Activated T-cell treated with anti-CD3 and anti-CD28 coated beads for 1 hour (primary cell): ENCODE results near the gene DDX21.
"Not testable (repeated sequence)": the region's sequence is repeated elsewhere in the genome, so short reads cannot be mapped to it uniquely, and the experiment has no call there.

Experiments used
- DNase-seq: peaks from one replicate; pipeline ENCODE4 v3.0.0-alpha.2; 2020; ENCODE audit warnings: low read depth

The DDX21 gene

DNA sequence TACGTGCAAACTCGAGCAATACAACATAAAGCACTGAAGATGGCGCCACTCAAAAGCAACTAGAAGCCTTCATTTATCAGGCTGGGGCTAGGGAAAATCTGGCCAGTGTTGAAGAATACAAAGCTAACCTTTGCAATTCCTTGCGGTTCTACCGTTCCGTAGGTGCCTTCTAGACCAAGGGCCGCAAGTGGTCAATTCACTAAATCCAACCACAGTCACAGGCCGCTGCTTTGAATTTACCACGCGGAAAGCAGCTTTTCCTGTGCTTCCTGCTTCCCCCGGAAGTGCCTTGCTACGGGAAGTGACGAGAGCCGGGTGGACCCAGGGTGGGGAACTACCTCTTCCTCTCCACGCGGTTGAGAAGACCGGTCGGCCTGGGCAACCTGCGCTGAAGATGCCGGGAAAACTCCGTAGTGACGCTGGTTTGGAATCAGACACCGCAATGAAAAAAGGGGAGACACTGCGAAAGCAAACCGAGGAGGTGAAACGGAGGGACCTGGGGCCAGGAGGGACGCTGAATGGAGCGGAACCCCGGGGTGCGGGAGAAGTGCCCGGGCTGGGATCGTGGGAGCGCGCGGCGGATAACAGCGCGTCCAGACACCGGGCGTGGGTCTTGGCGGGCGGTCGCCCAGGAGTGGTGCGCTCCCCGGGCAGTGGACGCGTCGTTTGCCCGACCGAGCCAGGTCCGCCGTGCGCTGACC lies at the start of gene DDX21:
Gene DDX21 (plus strand): TSS at position 339 of the 701 bp plus-strand sequence. CDS start 56 bp downstream, at position 395.
- peak; percentile 78 for DNase-seq

DNA sequence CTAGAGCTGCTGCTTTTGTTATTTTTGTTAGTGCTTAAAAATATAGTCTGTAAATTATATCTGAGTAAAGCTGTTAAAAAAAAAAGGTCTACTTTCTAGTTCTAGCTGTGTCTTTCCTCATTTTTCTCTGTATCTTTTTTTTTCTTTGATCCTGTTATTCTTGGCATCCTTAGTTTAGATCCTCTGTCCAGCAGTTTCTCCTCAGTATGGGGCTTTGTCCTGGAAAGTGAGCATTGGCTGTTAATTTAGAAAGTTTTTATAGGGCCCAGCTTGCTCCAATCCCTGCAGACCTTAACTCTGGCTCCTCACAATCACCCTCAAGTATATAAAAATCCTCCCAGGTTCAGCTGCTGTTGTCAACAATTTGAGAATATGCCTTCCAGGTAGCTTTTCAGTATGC lies 31.4 kb upstream of the DDX21 start:
- no peak for DNase-seq

DNA sequence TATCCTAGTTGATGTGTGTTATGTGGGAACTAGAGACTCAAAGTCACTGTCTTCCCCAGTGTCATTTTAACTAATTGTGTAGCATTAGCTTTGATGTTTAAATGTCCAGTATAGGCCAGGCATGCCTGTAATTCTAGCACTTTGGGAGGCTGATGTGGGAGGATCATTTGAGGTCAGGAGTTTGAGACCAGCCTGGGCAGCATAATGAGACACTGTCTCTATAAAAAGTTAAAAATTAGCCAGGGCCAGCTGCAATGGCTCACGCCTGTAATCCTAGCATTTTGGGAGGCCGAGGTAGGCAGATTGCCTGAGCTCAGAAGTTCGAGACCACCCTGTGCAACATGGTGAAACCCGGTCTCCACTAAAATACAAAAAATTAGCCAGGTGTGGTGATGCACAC lies 30.5 kb upstream of the DDX21 start:
- DNase-seq, result no peak

DNA sequence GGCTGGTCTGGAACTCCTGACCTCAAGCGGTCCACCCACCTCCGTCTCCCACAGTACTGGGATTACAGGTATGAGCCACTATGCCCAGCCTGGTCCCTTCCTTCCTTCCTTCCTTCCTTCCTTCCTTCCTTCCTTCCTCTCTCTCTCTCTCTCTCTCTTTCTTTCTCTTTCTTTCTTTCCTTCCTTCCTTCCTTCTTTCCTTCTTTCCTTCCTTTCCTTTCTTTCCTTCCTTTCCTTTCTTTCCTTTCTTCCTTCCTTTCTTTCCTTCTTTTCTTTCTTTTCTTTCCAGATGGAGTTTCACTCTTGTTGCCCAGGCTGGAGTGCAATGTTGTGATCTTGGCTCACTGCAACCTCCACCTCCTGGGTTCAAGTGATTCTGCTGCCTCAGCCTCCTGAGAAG lies 26.8 kb upstream of the DDX21 start:
- DNase-seq, result not testable (repeated sequence)

DNA sequence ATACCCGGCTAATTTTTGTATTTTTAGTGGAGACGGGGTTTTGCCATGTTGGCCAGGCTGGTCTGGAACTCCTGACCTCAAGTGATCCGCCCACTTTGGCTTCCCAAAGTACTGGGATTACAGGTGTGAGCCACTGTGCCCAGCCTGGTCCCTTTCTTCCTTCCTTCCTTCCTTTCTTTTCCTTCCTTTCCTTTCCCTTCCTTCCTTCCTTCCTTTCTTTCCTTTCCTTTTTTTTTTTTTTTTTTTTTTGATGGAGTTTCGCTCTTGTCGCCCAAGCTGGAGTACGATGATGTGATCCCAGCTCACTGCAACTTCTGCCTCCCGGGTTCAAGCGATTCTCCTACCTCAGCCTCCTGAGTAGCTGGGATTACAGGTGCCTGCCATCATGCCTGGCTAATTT lies 26.1 kb upstream of the DDX21 start:
- DNase-seq, result not testable (repeated sequence)

DNA sequence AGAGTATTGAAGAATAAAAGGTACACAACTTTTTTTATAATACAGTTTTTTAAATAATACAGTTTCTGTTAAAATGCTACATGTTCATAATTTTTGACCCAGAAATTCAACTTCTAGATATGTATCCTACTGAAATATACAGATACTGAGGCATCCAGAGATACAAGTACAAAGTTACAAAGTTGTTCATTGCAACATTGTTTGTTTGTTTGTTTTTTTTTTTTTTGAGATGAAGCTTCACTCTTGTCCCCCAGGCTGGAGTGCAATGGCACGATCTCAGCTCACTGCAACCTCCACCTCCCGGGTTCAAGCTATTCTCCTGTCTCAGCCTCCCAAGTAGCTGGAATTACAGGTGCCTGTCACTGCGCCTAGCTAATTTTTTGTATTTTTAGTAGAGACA lies 23.1 kb upstream of the DDX21 start:
- DNase-seq, result not testable (repeated sequence)

DNA sequence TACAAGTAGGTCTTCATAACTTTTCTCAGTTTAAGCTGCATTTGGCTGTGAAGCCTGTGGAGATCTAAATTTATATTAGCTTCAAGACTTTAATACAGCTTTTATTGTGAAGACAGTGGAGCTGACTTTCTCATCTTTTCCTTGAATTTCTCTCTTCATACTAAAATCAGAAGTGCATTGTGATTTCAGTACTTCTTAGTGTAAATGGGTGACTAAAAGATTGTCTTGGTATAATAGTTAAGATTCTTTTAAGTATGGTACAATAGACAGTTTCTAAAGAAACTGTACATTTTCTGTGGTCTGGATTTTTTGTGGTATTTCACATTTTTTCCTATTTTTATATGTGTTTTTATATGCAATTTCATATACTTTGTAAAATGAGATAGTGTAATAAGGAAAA lies 21.0 kb upstream of the DDX21 start:
- DNase-seq, result no peak

DNA sequence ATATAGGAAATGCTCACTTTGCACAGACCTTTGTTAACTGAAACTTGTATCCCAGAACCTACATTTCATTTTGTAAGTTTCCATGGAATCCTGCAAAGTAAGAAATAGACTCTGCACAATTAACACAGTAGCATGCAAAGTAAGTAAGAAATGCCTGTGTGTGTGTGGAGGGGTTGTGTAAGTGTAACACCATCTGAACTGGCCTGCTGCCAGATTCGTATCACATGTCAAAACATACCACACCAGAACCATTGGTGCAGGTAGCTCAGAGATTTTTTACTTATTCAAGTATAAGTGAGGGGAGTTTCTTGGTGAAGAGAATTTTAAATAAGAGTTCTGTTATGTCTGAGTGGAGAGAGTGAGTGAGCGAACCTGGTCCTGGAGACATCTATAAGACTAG lies 17.9 kb upstream of the DDX21 start:
- no peak for DNase-seq

DNA sequence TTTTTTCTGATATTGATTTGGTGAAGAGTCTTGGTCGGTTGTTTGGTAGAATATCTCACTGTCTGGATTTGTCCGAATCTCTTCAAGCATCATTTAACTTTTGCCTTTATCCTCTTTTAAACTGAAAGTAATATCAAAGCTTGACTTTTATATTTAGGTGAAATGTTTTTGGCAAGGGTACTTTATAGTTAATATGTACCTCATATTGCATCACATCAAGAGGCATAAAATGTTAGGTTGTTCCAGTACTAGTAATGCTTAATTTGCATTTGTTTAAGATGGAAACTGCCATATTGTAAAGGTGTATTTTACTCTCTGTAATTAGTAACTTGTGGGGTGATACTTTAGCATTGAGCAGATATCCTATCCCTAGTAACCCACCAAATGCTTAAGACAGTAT lies 17.1 kb upstream of the DDX21 start:
- no peak for DNase-seq

DNA sequence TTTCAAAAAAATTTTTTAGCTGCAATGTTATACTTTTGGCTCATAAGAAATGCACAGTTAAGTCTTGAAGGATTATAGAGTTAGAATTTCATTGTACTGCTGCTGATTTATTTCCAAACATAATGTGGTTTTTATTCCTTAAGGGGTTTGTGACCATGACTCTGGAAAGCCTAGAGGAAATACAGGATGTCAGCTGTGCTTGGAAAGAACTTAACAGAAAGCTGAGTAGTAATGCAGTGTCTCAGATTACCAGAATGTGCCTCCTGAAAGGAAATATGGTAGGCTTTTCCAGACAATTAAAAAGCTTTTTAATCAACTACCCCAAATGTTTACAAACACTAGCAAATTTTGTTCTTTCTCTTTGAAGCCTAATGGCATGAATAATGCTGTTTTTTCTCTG lies 15.1 kb upstream of the DDX21 start:
- not testable (repeated sequence) for DNase-seq

DNA sequence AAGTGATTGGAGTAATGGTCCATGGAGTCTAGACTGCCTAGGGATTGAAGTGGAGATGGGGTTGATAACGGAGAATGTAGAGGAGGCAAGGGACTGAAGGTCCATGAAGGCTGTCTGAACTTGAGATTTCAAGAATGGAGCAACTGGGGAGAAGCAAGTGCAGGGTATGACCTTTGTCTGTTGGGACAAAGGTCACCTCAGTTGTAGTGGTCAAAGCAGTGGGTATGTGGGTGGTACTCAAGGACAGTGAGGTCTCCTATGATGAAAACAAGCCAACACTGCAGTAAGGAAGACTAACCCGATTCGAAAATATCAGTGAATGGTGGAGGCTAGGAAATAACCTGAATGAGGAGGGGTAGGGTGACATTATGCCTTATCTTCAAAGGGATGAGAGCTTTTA lies 5.4 kb upstream of the DDX21 start:
- no peak for DNase-seq

DNA sequence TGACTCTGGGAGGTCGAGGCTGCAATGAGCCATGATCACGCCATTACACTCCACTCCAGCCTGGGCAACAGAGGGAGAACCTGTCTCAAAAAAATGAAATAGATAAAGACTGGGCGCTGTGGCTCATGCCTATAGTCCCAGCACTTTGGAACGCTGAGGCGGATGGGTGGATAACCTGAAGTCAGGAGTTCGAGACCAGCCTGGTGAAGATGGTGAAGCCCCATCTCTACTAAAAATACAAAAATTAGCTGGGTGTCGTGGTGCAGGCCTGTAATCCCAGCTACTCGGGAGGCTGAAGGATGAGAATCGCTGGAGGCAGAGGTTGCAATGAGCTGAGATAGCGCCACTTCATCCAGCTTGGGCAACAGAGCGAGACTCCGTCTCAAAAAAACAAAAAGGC lies 1.1 kb upstream of the DDX21 start:
- DNase-seq, result no peak

DNA sequence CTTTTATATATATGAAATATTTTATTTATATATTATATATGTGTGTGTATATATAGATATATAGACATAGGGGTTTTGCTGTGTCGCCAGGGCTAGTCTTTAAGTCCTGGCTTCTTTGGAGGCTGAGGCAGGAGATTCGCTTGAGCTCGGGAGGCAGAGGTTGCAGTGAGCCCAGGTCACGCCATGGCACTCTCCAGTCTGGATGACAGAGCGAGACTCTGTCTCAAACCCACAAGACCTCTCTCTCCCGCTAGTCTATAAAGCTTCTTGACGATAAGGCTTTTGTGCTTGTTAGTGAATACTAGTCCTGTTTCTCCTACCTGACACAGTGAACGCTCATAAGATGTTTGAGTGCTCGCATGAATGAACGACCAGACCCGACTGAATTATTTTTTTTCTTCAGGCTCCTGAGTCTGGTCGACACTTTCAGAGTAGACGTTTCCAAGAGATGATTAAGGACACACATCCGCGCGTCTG lies 577 bp upstream of the DDX21 start:
- no peak for DNase-seq

DNA sequence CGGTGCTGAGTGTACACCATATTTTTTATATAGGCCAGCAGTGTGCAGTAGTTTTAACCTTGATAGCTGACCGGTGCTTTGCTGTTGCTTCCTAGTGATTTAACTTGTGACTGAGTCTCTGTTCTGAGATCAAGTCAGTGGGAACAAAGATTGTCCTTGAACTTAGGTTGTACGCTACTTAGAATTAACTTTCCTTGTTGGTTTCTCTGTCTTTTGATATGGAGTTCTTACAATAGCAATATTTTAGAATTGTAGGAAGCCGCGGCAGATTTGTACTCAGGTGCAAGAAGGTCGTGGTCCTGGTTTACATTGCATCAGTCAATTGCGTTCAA lies 1.3 kb downstream of the DDX21 start:
- DNase-seq, result no peak

DNA sequence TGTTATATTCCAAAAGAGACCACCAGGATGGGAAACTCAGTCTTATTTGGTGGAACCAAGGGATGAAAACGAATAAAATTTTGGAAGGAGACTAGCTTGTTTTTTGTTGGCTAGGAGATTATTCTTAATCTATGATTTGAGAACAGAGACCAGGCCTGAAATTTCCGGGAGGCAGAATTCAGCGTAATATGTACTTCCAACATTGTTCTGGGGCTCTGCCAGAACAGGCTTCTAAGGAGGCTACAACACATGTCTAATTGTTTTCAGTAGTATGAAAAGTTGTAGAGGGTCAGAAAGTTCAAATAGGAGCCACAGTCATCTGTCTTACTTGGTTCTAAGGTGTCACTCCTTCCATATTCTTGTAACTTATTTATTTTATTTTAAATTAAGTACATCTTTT lies 1.7 kb downstream of the DDX21 start:
- no peak for DNase-seq

DNA sequence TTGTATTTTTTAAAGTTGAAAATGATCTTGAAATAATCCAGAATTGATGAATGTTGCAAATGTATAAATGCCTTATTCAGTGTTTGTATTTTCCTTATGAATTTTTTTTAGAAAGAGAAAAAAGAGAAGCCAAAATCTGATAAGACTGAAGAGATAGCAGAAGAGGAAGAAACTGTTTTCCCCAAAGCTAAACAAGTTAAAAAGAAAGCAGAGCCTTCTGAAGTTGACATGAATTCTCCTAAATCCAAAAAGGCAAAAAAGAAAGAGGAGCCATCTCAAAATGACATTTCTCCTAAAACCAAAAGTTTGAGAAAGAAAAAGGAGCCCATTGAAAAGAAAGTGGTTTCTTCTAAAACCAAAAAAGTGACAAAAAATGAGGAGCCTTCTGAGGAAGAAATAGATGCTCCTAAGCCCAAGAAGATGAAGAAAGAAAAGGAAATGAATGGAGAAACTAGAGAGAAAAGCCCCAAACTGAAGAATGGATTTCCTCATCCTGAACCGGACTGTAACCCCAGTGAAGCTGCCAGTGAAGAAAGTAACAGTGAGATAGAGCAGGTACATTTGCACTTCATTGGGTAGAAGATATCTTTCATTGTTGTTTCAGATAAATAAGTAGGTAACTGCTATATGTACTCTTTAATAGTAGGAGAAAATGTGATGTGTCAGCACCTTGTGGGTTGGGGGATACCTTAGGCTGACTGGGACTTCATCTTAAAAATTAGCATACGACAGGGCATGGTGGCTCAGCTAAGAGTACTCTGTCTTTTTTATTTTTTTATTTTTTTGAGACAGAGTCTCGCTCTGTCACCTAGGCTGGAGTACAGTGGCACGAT lies 3.9 kb downstream of the DDX21 start:
- DNase-seq, result no peak

DNA sequence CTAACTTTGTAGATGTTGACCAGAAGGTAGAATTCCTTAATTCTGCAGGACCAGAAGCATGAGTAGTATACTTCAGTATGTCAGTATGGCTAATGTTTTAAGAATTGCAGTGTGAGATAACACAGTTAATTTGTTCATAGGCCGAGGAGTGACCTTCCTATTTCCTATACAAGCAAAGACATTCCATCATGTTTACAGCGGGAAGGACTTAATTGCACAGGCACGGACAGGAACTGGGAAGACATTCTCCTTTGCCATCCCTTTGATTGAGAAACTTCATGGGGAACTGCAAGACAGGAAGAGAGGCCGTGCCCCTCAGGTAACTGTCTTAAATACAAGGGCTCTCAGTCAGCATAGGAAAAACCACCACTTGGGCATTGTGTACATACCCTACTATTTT lies 7.2 kb downstream of the DDX21 start:
- no peak for DNase-seq

DNA sequence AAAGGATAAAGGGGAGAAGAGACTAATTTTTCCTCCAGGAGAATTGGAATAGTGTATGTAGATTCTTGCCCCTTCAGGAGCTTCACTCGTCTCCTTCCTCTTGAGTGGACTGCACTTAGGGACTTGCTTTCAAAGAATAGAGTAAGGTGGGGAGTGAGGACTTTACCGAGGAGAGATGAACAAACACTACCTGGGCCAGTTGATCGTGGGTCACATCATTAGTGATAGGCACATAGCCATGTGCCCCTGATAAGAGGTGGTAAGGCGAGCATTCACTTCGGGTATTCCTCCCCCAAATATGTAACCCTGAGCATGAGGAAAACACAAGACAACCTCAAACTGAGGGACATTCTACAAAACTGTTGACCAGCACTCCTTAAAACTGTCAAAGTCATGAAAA lies 18.0 kb downstream of the DDX21 start:
- no peak for DNase-seq

DNA sequence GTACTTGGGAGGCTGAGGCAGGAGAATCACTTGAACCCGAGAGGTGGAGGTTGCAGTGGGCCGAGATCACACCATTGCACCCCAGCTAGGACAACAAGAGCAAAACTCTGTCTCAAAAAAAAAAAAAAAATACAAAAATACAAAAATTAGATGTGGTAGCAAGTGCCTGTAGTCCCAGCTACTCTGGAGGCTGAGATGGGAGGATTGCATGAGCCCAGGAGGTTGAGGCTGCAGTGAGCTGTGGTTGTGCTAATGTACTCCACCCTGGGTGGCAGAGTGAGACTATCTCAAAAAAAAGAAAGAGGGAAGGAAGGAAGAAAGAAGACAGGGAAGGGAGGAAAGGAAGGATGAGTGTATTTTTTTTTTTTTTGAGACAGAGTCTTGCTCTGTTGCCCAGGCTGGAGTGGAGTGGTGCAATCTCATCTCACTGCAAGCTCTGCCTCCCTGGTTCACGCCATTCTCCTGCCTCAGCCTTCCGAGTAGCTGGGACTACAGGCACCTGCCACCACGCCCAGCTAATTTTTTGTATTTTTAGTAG lies 20.0 kb downstream of the DDX21 start:
- DNase-seq, result not testable (repeated sequence)

DNA sequence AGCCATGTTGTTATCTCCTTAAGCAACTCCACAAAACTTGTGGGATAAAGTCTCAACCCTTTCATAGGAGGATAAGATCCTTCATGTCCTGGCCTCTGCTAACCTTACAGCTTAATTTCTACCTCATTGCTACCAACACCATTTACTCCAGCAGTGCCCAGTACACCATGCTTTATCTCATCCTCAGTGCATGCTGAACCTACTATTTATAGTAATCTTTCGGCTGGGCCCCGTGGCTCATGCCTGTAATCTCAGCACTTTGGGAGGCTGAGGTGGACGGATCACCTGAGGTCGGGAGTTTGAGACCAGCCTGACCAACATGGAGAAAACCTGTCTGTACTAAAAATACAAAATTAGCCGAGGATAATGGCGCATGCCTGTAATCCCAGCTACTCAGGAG lies 23.8 kb downstream of the DDX21 start:
- not testable (repeated sequence) for DNase-seq

DNA sequence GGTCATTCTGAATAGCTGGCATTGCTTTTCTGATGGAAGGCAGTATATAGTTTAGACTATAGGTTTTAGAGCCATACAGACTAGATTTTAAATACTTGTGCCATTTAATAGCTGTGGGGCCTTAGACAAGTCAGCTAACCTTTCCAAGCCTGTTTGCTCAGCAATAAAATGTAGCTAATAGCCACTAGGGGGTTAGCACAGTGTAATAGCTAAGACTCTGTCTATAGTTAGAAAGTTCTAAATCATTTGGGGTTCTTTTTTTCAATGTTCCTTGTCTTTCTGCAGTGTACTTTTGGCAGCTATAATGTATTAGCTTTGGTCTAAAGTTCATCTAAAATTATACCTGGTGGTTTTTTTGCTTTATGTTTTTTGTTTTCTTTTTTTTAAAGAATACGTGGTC lies 25.1 kb downstream of the DDX21 start:
- DNase-seq, result no peak

DNA sequence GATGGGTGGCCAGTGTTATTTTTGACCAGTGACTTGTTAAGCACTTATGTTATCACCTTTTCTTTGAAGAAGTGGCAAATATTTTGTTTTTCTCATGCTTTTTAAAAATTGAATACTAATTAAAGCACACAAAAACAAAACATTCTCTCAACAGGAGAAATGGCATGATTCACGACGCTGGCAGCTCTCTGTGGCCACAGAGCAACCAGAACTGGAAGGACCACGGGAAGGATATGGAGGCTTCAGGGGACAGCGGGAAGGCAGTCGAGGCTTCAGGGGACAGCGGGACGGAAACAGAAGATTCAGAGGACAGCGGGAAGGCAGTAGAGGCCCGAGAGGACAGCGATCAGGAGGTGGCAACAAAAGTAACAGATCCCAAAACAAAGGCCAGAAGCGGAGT lies 26.4 kb downstream of the DDX21 start:
- DNase-seq, result no peak

DNA sequence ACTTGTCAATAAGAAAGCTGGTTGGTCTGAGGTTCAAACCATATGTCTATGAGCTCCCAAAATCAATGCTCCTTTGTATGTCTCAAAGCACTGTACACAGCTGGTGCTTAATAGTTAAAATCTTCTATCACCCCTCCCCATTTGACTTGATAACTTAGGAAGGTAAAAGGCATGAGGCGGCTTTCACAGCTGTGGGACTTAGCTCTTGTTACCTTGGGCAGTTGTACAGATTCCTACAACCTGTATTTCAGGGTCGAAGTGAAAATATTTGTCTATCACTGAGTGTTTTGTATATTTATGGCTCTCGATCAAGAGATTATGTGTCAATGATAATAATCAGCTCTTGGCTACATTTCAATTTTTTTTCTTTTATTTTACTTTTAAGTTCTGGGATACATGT lies 31.6 kb downstream of the DDX21 start:
- DNase-seq, result no peak
